Measurements from ENCODE around the gene PFKL. TPM values are rescaled to one million over a fixed set of nuclear protein-coding genes. Genes with fewer than 3 reads are reported as not detected.

PFKL gene
- total RNA-seq, 1 experiment from 2014 or later, result 150 TPM

DNA sequence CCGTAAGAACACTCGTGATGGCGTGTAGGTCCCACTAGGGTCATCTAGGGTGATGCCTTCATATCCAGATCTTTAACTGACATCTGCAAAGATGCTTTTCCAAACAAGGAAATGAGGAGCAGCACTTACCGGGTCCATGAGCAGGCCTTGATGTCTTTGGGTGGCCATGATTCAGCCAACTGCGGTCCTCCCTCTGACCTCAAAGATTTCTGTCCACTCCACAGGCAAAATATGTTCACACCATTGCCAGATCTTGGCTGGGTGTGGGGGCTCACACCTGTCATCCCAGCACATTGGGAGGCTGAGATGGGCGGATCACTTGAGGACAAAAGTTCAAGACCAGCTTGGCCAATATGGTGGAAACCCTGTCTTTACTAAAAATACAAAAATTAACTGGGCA lies 71.7 kb downstream of the PFKL start:
- Histone ChIP-seq H3K27ac (ENCODE audit: low read depth, low read length) (no peak overlapping the region), H3K79me2 (ENCODE audit: insufficient read depth, low read length) (no peaks in the 10 kb centered on the region), H3K4me2 (ENCODE audit: low read length) (no peak overlapping the region), H3K9me2 (ENCODE audit: insufficient read depth) (no peaks in the 10 kb centered on the region), H4K20me1 (ENCODE audit: insufficient read depth) (no peaks in the 10 kb centered on the region), H2AFZ (ENCODE audit: low read depth, low read length, poor library complexity, severe bottlenecking) (no peak overlapping the region), H3K4me3 (replicated peaks in 1 of 2; ENCODE audit: low read depth in 1 of 2, low read length in 2 of 2) (no peak overlapping the region), H3K4me1 (ENCODE audit: control insufficient read depth in 1 of 2, insufficient read depth in 2 of 2, low read length in 2 of 2) (no peaks in the 10 kb centered on the region), H3K9me3 (ENCODE audit: control insufficient read depth in 1 of 2, insufficient read depth in 1 of 2, low read depth in 1 of 2, low read length in 2 of 2) (no peaks in the 10 kb centered on the region), H3K27me3 (ENCODE audit: insufficient read depth, low read length) (no peaks in the 10 kb centered on the region), H3K36me3 (ENCODE audit: control insufficient read depth in 1 of 2, insufficient read depth in 2 of 2, low read length in 2 of 2) (no peaks in the 10 kb centered on the region), H3K9ac (ENCODE audit: low read length) (no peak overlapping the region)
- TF ChIP-seq SRF (IDR thresholded peaks at IDR 0.05; ENCODE audit: low read depth) (no peak), CBX3 (IDR thresholded peaks at IDR 0.05; ENCODE audit: low read depth) (no peak), JUND (IDR thresholded peaks at IDR 0.05) (no peak), SP1 (IDR thresholded peaks at IDR 0.05; ENCODE audit: low read depth) (no peak), POLR2A (IDR thresholded peaks at IDR 0.05; ENCODE audit: borderline replicate concordance, extremely low read depth, insufficient read depth, insufficient read length) (no peak)
- TF ChIP-seq, protein P1, sequence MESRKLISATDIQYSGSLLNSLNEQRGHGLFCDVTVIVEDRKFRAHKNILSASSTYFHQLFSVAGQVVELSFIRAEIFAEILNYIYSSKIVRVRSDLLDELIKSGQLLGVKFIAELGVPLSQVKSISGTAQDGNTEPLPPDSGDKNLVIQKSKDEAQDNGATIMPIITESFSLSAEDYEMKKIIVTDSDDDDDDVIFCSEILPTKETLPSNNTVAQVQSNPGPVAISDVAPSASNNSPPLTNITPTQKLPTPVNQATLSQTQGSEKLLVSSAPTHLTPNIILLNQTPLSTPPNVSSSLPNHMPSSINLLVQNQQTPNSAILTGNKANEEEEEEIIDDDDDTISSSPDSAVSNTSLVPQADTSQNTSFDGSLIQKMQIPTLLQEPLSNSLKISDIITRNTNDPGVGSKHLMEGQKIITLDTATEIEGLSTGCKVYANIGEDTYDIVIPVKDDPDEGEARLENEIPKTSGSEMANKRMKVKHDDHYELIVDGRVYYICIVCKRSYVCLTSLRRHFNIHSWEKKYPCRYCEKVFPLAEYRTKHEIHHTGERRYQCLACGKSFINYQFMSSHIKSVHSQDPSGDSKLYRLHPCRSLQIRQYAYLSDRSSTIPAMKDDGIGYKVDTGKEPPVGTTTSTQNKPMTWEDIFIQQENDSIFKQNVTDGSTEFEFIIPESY (IDR thresholded peaks at IDR 0.05; ENCODE audit: extremely low read depth, insufficient replicate concordance, low read length), result no peak
- TF ChIP-seq, protein P2, sequence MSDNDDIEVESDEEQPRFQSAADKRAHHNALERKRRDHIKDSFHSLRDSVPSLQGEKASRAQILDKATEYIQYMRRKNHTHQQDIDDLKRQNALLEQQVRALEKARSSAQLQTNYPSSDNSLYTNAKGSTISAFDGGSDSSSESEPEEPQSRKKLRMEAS (IDR thresholded peaks at IDR 0.05), result no peak
- no peak for DNase-seq (ENCODE audit: low read depth, low spot score)
- intact Hi-C loops (cut with micrococcal nuclease), result no loop called here
- ChIA-PET POLR2A (no interaction called here), CTCF (no interaction called here), RAD21 (ENCODE audit: low non-redundant PET in 1 of 2, low total read pairs in 2 of 2, uncharacterized antibody in 2 of 2, unreplicated experiment in 2 of 2) (no interaction called here)
- ATAC-seq, result no peak
- BruUV-seq (replicated peaks), result no TSS peak

DNA sequence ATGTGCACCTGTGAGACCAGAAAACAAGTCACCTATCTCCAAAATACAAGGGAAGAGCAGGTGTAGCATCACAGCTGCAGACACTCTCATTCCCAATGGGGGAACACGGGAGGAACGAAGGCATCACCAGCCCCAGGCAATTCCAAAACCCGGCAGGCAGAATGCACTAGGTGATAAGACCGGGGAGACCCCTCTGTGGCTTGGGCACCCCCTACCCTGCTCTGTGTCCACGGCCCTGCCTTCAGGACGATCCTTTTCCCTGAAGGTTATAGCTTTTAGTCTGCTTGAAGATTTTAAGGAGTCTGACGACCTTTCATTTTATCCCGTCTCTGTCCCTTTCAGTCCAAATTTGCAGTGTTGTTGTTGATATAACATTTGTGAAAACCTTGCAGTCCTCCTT lies 72.8 kb downstream of the PFKL start:
- Histone ChIP-seq H3K9ac (ENCODE audit: low read length) (no peak overlapping the region), H3K9me2 (ENCODE audit: insufficient read depth) (no peaks in the 10 kb centered on the region), H3K4me1 (ENCODE audit: control insufficient read depth in 1 of 2, insufficient read depth in 2 of 2, low read length in 2 of 2) (no peaks in the 10 kb centered on the region), H2AFZ (ENCODE audit: low read depth, low read length, poor library complexity, severe bottlenecking) (no peak overlapping the region), H3K4me3 (replicated peaks in 1 of 2; ENCODE audit: low read depth in 1 of 2, low read length in 2 of 2) (no peak overlapping the region), H3K36me3 (ENCODE audit: control insufficient read depth in 1 of 2, insufficient read depth in 2 of 2, low read length in 2 of 2) (no peaks in the 10 kb centered on the region), H3K9me3 (ENCODE audit: control insufficient read depth in 1 of 2, insufficient read depth in 1 of 2, low read depth in 1 of 2, low read length in 2 of 2) (no peaks in the 10 kb centered on the region), H4K20me1 (ENCODE audit: insufficient read depth) (no peaks in the 10 kb centered on the region), H3K4me2 (ENCODE audit: low read length) (no peak overlapping the region), H3K27me3 (ENCODE audit: insufficient read depth, low read length) (no peaks in the 10 kb centered on the region), H3K79me2 (ENCODE audit: insufficient read depth, low read length) (no peaks in the 10 kb centered on the region), H3K27ac (ENCODE audit: low read depth, low read length) (no peak overlapping the region)
- ATAC-seq (no peak), DNase-seq (ENCODE audit: low read depth, low spot score) (no peak)
- TF ChIP-seq RAD21 (IDR thresholded peaks at IDR 0.05; ENCODE audit: low read depth), result no peak
- TF ChIP-seq SIN3A (IDR thresholded peaks at IDR 0.05; ENCODE audit: low read depth), result no peak
- no peak for TF ChIP-seq SP1 (IDR thresholded peaks at IDR 0.05; ENCODE audit: low read depth)
- TF ChIP-seq JUND (IDR thresholded peaks at IDR 0.05), result no peak
- TF ChIP-seq, protein P3, sequence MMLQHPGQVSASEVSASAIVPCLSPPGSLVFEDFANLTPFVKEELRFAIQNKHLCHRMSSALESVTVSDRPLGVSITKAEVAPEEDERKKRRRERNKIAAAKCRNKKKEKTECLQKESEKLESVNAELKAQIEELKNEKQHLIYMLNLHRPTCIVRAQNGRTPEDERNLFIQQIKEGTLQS (IDR thresholded peaks at IDR 0.05), result no peak
- POLR2A ChIA-PET, result no interaction called here
- CTCF ChIA-PET, result no interaction called here
- intact Hi-C loops (cut with micrococcal nuclease), result no loop called here
- RAD21 ChIA-PET (ENCODE audit: low non-redundant PET in 1 of 2, low total read pairs in 2 of 2, uncharacterized antibody in 2 of 2, unreplicated experiment in 2 of 2), result no interaction called here
- BruUV-seq (replicated peaks), result no TSS peak

Data from HCT116 (cell line).